ENCODE measurements around the gene GPR42.

DNA sequence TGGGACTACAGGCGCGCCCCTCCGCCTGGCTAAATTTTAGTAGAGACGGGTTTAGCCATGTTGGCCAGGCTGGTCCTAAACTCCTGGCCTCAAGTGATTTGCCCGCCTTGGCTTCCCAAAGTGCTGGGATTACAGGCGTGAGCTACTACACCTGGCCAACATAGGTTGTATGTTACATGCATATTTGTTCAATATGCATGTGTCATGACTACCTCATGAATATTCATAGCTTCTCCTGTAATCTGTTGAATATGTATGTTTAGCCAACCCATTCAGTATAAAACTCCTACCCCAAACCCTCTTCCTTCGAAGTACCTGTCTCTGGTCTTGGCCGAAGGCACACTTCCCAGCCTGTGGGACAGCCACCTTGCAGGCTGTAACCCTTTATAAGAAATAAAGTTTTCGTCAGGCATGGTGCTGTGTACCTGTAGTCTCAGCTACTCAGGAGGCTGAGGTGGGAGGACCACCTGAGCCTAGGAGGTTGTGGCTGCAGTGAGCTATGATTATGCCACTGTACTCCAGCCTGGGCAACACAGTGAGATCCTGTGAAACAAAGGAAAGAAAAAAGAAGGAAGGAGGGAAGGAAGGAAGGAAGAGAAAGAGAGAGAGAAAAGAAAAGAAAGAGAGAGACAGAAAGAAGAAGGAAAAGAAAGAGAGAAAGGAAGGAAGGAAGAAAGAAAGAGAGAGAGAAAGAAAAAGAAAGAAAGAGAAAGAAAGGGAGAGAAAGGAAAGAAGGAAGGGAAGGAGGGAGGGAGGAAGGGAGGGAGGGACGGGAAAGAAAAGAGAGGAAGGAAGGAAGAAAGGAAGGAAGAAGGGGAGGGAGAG is 29.3 kb downstream of the GPR42 start:
- TF ChIP-seq BHLHE40 (IDR thresholded peaks at IDR 0.05; ENCODE audit: low read depth, low read length) (no peak), USF2 (IDR thresholded peaks at IDR 0.05; ENCODE audit: low read depth, low read length) (no peak), CTCF (conservative IDR thresholded peaks at IDR 0.05; ENCODE audit: low read depth, low read length) (no peak), POLR2A (IDR thresholded peaks at IDR 0.05; ENCODE audit: low read depth, low read length) (no peak), MXI1 (IDR thresholded peaks at IDR 0.05; ENCODE audit: borderline replicate concordance, low read depth, low read length) (no peak), MAZ (IDR thresholded peaks at IDR 0.05; ENCODE audit: borderline replicate concordance, low read depth, low read length) (no peak), ELK1 (IDR thresholded peaks at IDR 0.05; ENCODE audit: borderline replicate concordance, low read depth, low read length) (no peak), FOS (IDR thresholded peaks at IDR 0.05; ENCODE audit: low read depth, low read length) (no peak)
